Upper lobe of left lung (tissue), 6 donors: Measurements from ENCODE around the gene TP53TG5. TPM values are rescaled to one million over a fixed set of nuclear protein-coding genes. Genes with fewer than 3 reads are reported as not detected.

Experiments used
- ATAC-seq, 2 donors: fragments of 200-7000 bp; cut with Tn5 transposase; one replicate each; pipeline ENCODE4 v1.9.1; 2022; ENCODE audit warnings: mild to moderate bottlenecking in 2 of 2, moderate library complexity in 2 of 2; ENCODE audit not compliant: low FRiP score in 2 of 2
- DNase-seq, 2 donors: peaks; one replicate each; pipeline ENCODE4 v3.0.0-alpha.2; 2019 to 2020
- H3K27ac ChIP-seq, 4 donors: fragments of 200-600 bp; sonication (generic); one replicate each; pipeline ENCODE4 v1.5.1; 2016 to 2019
- H3K27me3 ChIP-seq, 4 donors: fragments of 200-600 bp; sonication (generic); one replicate each; pipeline ENCODE4 v1.5.1; 2017 to 2019
- H3K36me3 ChIP-seq, 4 donors: fragments of 200-600 bp; sonication (generic); one replicate each; pipeline ENCODE4 v1.5.1; 2016 to 2019
- H3K4me1 ChIP-seq, 4 donors: fragments of 200-600 bp; sonication (generic); one replicate each; pipeline ENCODE4 v1.5.1; 2018 to 2019
- H3K4me3 ChIP-seq, 4 donors: fragments of 200-600 bp; sonication (generic); one replicate each; pipeline ENCODE4 v1.5.1; 2017 to 2019; ENCODE audit warnings: mild to moderate bottlenecking in 2 of 4, moderate library complexity in 1 of 4
- H3K9me3 ChIP-seq, 4 donors: fragments of 200-600 bp; sonication (generic); one replicate each; pipeline ENCODE4 v1.5.1; 2018 to 2019
- CTCF ChIP-seq, 6 experiments: fragments of 450-650 bp in 4 of 6; fragments of 200-600 bp in 2 of 6; sonication (generic) in 2 of 6; IDR thresholded peaks; one replicate each; pipeline ENCODE4 v1.5.1; 2016 to 2019; ENCODE audit warnings: antibody characterized with exemption in 6 of 6
- EP300 ChIP-seq, 4 donors: sonication (generic); formaldehyde crosslinking; IDR thresholded peaks; one replicate each; pipeline ENCODE4 v1.5.1; 2017; ENCODE audit warnings: antibody characterized with exemption in 4 of 4, control low read depth in 2 of 4
- POLR2A ChIP-seq, 4 donors: fragments of 450-650 bp; IDR thresholded peaks; one replicate each; pipeline ENCODE4 v1.5.1; 2016 to 2017; ENCODE audit warnings: antibody characterized with exemption in 4 of 4, mild to moderate bottlenecking in 2 of 4
- POLR2AphosphoS5 ChIP-seq, 2 donors: sonication (generic); formaldehyde crosslinking; IDR thresholded peaks; one replicate each; pipeline ENCODE4 v1.5.1; 2017; ENCODE audit warnings: antibody characterized with exemption in 2 of 2
- WGBS, 2 donors: methylation state at CpG; one replicate each; pipeline ENCODE4 v1.1.5; 2017 to 2018; 5-methylcytosine and 5-hydroxymethylcytosine counted together
- total RNA-seq, 6 donors: library from RNA; depleted of rRNA in 4 of 6; stranded (reverse); fragments of >200 nt in 4 of 6; gene quantifications; one replicate each; pipeline versions ENCODE4 v1.1.0 to v1.2.1, GENCODE V29; 2016 to 2021
- donor health status: DM: no; HTN: no; CAD: no; lungs with moderate emphysema.
- donor health status: DM: no; HTN: yes; CAD: no; lungs with severe emphysema.

TP53TG5 gene
- total RNA-seq, 6 donors from 2014 or later: not detected

- H3K27ac ChIP-seq: no peak overlapping the region
- peaks cover 0 to 3% (median 2%) of the 10 kb centered on the region in 4 donors for H3K4me1 ChIP-seq
- no peak overlapping the region for H3K4me3 ChIP-seq
- H3K9me3 ChIP-seq: peaks cover 0 to 11% (median 8%) of the 10 kb centered on the region in 4 donors
- ATAC-seq (no peak), DNase-seq (no peak)
- WGBS, 2 donors: 90 to 96% methylated on average over 6 of the region's 6 CpGs
- H3K36me3 ChIP-seq: no peaks in the 10 kb centered on the region
- no peaks in the 10 kb centered on the region for H3K27me3 ChIP-seq
- TF ChIP-seq EP300 (IDR thresholded peaks at IDR 0.05) (no peak), POLR2A (IDR thresholded peaks at IDR 0.05) (no peak), POLR2AphosphoS5 (IDR thresholded peaks at IDR 0.05) (no peak), CTCF (IDR thresholded peaks at IDR 0.05) (no peak)
These were observed 22.4 kb upstream of the TP53TG5 start for GRCh38 chr20:45400346-45401031.

GRCh38 chr20:45399018-45399417, 20.9 kb upstream of the TP53TG5 start:
- H3K4me3 ChIP-seq: no peak overlapping the region
- WGBS, 2 donors: 98 to 100% methylated on average over 1 of the region's 1 CpG
- no peaks in the 10 kb centered on the region for H3K4me1 ChIP-seq
- H3K9me3 ChIP-seq: peaks cover 0 to 11% (median 8%) of the 10 kb centered on the region in 4 donors
- no peak for DNase-seq
- ATAC-seq: no peak
- TF ChIP-seq POLR2AphosphoS5 (IDR thresholded peaks at IDR 0.05) (no peak), POLR2A (IDR thresholded peaks at IDR 0.05) (no peak), CTCF (IDR thresholded peaks at IDR 0.05) (no peak), EP300 (IDR thresholded peaks at IDR 0.05) (no peak)
- no peak overlapping the region for H3K27ac ChIP-seq
- no peaks in the 10 kb centered on the region for H3K36me3 ChIP-seq
- H3K27me3 ChIP-seq: no peaks in the 10 kb centered on the region

GRCh38 chr20:45395114-45395415, 16.9 kb upstream of the TP53TG5 start:
- Histone ChIP-seq H3K4me1 (no peaks in the 10 kb centered on the region), H3K27me3 (no peaks in the 10 kb centered on the region), H3K4me3 (no peak overlapping the region), H3K27ac (no peak overlapping the region), H3K9me3 (peaks cover 0 to 1% (median 0%) of the 10 kb centered on the region in 4 donors), H3K36me3 (no peaks in the 10 kb centered on the region)
- ATAC-seq (peak in 1 of 2 donors; percentile 19), DNase-seq (peak in 1 of 2 donors; percentile 36)
- 93 to 97% methylated on average over 7 of the region's 7 CpGs for WGBS, 2 donors
- no peak for TF ChIP-seq POLR2A (IDR thresholded peaks at IDR 0.05)
- no peak for TF ChIP-seq EP300 (IDR thresholded peaks at IDR 0.05)
- TF ChIP-seq POLR2AphosphoS5 (IDR thresholded peaks at IDR 0.05): no peak
- no peak for TF ChIP-seq CTCF (IDR thresholded peaks at IDR 0.05)

- DNase-seq: peak in 1 of 2 donors; percentile 59
- ATAC-seq: peak in 1 of 2 donors; percentile 34
- no peak overlapping the region for H3K4me3 ChIP-seq
- no peak for TF ChIP-seq POLR2AphosphoS5 (IDR thresholded peaks at IDR 0.05)
- no peak for TF ChIP-seq CTCF (IDR thresholded peaks at IDR 0.05)
- no peak for TF ChIP-seq EP300 (IDR thresholded peaks at IDR 0.05)
- TF ChIP-seq POLR2A (IDR thresholded peaks at IDR 0.05): no peak
- H3K9me3 ChIP-seq: no peaks in the 10 kb centered on the region
- no peaks in the 10 kb centered on the region for H3K4me1 ChIP-seq
- 92 to 93% methylated on average over 12 to 21 of the region's 21 CpGs for WGBS, 2 donors
- H3K36me3 ChIP-seq: no peaks in the 10 kb centered on the region
- no peak overlapping the region for H3K27ac ChIP-seq
- H3K27me3 ChIP-seq: no peaks in the 10 kb centered on the region
These were observed 16.3 kb upstream of the TP53TG5 start for GRCh38 chr20:45394221-45395113.
